GM12878 (cell line): Measurements from ENCODE around the gene GPR155. TPM values are rescaled to one million over a fixed set of nuclear protein-coding genes. Genes with fewer than 3 reads are reported as not detected.

Experiments used
- ATAC-seq: fragments of 200-7000 bp; cut with Tn5 transposase; 3 replicates; pipeline ENCODE4 v1.9.1; 2020; ENCODE audit warnings: mild to moderate bottlenecking, moderate library complexity
- BruUV-seq: library from RNA; stranded (reverse); fragments of 400-500 nt; replicated peaks from 2 replicates; lab custom pipeline; 2021; lab: Mats Ljungman, UMichigan
- CTCF ChIA-PET: fragments of 300-600 bp; sonication (Branson Sonifier 250); formaldehyde crosslinking; extraction: SDS; loops from one replicate; lab custom pipeline; 2021; ENCODE audit warnings: inconsistent platforms; lab: Yijun Ruan, JAX
- POLR2A ChIA-PET: fragments of 350-600 bp; formaldehyde crosslinking; extraction: SDS; loops from one replicate; lab custom pipeline; 2021; ENCODE audit warnings: inconsistent platforms; lab: Charles Lee
- RAD21 ChIA-PET: fragments of 300-600 bp; sonication (Branson Sonifier 250); formaldehyde crosslinking; loops from one replicate; lab custom pipeline; 2023; ENCODE audit warnings: antibody characterized with exemption; ENCODE audit not compliant: unreplicated experiment; lab: Charles Lee
- SMC1A ChIA-PET: fragments of 300-600 bp; sonication (Branson Sonifier 250); formaldehyde crosslinking; loops from one replicate; lab custom pipeline; 2023; ENCODE audit not compliant: unreplicated experiment, uncharacterized antibody; lab: Charles Lee
- DNase-seq: peaks from one replicate; pipeline ENCODE4 v3.0.0-alpha.2; 2011; ENCODE audit warnings: low read depth, low spot score
- FAIRE-seq: peaks from 3 replicates; lab custom pipeline; 2011; peaks lifted over from hg19 to GRCh38; lab: Jason Lieb, UNC
- H2AFZ ChIP-seq: 2 replicates; pipeline ENCODE4 v1.6.0; 2011; ENCODE audit warnings: low read depth, low read length, control low read depth; ENCODE audit not compliant: control insufficient read depth
- H3K27ac ChIP-seq: 2 replicates; pipeline ENCODE4 v1.5.1; 2011; ENCODE audit warnings: control low read depth; ENCODE audit not compliant: control insufficient read depth, insufficient read depth
- H3K27me3 ChIP-seq, 2 experiments: replicated peaks in 1 of 2; 2 replicates each; pipeline versions ENCODE4 v1.6.0 to v1.6.1; 2011; ENCODE audit warnings: low read length in 1 of 2; ENCODE audit not compliant: control insufficient read depth in 2 of 2, insufficient read depth in 2 of 2
- H3K36me3 ChIP-seq, 2 experiments: 2 replicates each; pipeline ENCODE4 v1.5.1; 2011; ENCODE audit warnings: low read length in 1 of 2; ENCODE audit not compliant: control insufficient read depth in 2 of 2, insufficient read depth in 2 of 2
- H3K4me1 ChIP-seq: 2 replicates; pipeline ENCODE4 v1.6.1; 2011; ENCODE audit warnings: mild to moderate bottlenecking, low read length, moderate library complexity, mixed read lengths; ENCODE audit not compliant: control insufficient read depth, insufficient read depth
- H3K4me2 ChIP-seq: 2 replicates; pipeline ENCODE4 v1.6.0; 2011; ENCODE audit warnings: control low read depth; ENCODE audit not compliant: control insufficient read depth, insufficient read depth
- H3K4me3 ChIP-seq: fragments of 200-600 bp; sonication (generic); 2 replicates; pipeline ENCODE4 v1.5.1; 2016
- H3K79me2 ChIP-seq: 2 replicates; pipeline ENCODE4 v1.6.0; 2011; ENCODE audit warnings: low read length; ENCODE audit not compliant: control insufficient read depth, insufficient read depth
- H3K9ac ChIP-seq: 2 replicates; pipeline ENCODE4 v1.8.0; 2011; ENCODE audit warnings: low read length, control low read depth, mixed read lengths; ENCODE audit not compliant: control insufficient read depth, insufficient read depth
- H3K9me3 ChIP-seq: replicated peaks from 3 replicates; pipeline ENCODE4 v1.5.1; 2011; ENCODE audit warnings: mild to moderate bottlenecking, low read length; ENCODE audit not compliant: control insufficient read depth, insufficient read depth
- H4K20me1 ChIP-seq: 2 replicates; pipeline ENCODE4 v1.6.0; 2011; ENCODE audit not compliant: control insufficient read depth, insufficient read depth
- ATF2 ChIP-seq: IDR thresholded peaks from 2 replicates; pipeline ENCODE4 v1.6.1; 2012; ENCODE audit warnings: low read length, inconsistent platforms
- CEBPZ ChIP-seq: fragments of 150-350 bp; IDR thresholded peaks from 2 replicates; pipeline ENCODE4 v1.6.1; 2016; ENCODE audit warnings: low read depth, low read length
- MTA2 ChIP-seq: fragments of 450-650 bp; IDR thresholded peaks from 2 replicates; pipeline ENCODE4 v1.6.1; 2016; ENCODE audit warnings: low read depth, mild to moderate bottlenecking, moderate library complexity
- PML ChIP-seq: IDR thresholded peaks from 2 replicates; pipeline ENCODE4 v1.6.1; 2012; ENCODE audit warnings: low read length, inconsistent platforms
- SMC3 ChIP-seq: IDR thresholded peaks from 2 replicates; pipeline ENCODE4 v1.6.1; 2011; ENCODE audit warnings: low read length, improper control_type of control experiment, borderline replicate concordance
- STAT3 ChIP-seq: IDR thresholded peaks from 2 replicates; pipeline ENCODE4 v1.6.1; 2011; ENCODE audit warnings: low read depth, low read length, improper control_type of control experiment
- USF2 ChIP-seq: IDR thresholded peaks from 2 replicates; pipeline ENCODE4 v1.6.1; 2011; ENCODE audit warnings: low read depth, low read length, improper control_type of control experiment, borderline replicate concordance
- YBX1 ChIP-seq: fragments of 450-650 bp; IDR thresholded peaks from 2 replicates; pipeline ENCODE4 v1.6.1; 2016; ENCODE audit warnings: antibody characterized with exemption
- ZBTB11 ChIP-seq: fragments of 450-650 bp; formaldehyde crosslinking; IDR thresholded peaks from 2 replicates; pipeline ENCODE4 v1.5.0; 2022; ENCODE audit warnings: mild to moderate bottlenecking, missing genetic modification characterization
- ZNF384 ChIP-seq: IDR thresholded peaks from 2 replicates; pipeline ENCODE4 v1.6.1; 2012; ENCODE audit warnings: low read depth, mild to moderate bottlenecking, low read length, improper control_type of control experiment, borderline replicate concordance
- ZNF592 ChIP-seq: fragments of 450-650 bp; IDR thresholded peaks from 2 replicates; pipeline ENCODE4 v1.6.1; 2017; ENCODE audit warnings: mild to moderate bottlenecking, moderate library complexity
- WGBS: methylation state at CpG from one replicate; pipeline ENCODE4 v1.1.6; 2016; ENCODE audit warnings: low lambda C conversion rate; ENCODE audit not compliant: insufficient replicate concordance, insufficient coverage; ENCODE audit errors: missing lambda C conversion rate; 5-methylcytosine and 5-hydroxymethylcytosine counted together
- in situ Hi-C: fragments of 300-500 bp; cut with MboI; formaldehyde crosslinking; loops from 9 replicates; pipeline ENCODE4 v1.14.3; 2018; ENCODE audit warnings: mixed read lengths
- intact Hi-C: fragments of 100-400 bp; cut with micrococcal nuclease; formaldehyde crosslinking; loops from one replicate; pipeline ENCODE4 v1.14.2; 2022; ENCODE audit not compliant: unreplicated experiment
- polyA plus RNA-seq, 11 experiments: library from polyadenylated mRNA; depleted of rRNA in 4 of 11; unstranded in 6 of 11; stranded (reverse) in 5 of 11; fragments of >200 nt; fragmentation: Nextera tagmentation in 4 of 11; fragmentation: Illumina TruSeq in 1 of 11; extraction: Ambion mirVana in 4 of 11; extraction: Trizol in 1 of 11; gene quantifications; 1 replicate in 1 of 11; 2 replicates in 10 of 11; pipeline versions ENCODE4 v1.2.1 to v1.2.3, GENCODE V29; 2011 to 2016; ENCODE audit warnings: inconsistent platforms in 2 of 11, missing spikeins in 2 of 11, low read depth in 1 of 11
- total RNA-seq, 4 experiments: library from RNA; depleted of rRNA in 3 of 4; stranded (reverse); fragments of >200 nt in 3 of 4; fragmentation: Illumina TruSeq in 1 of 4; extraction: Trizol in 1 of 4; gene quantifications; 2 replicates each; pipeline versions ENCODE4 v1.2.1 to v1.2.3, GENCODE V29; 2013 to 2021

The GPR155 gene
- total and polyA plus RNA-seq, 10 of the 15 experiments (the other 5 are each of a cell fraction or from before 2014, with no cell fraction given): 0.53 to 3.0 (median 1.5) TPM

- Histone ChIP-seq H3K4me3 (no peak overlapping the region), H3K27ac (no peak overlapping the region), H3K4me2 (no peak overlapping the region), H2AFZ (no peak overlapping the region), H3K79me2 (peaks cover 24% of the 10 kb centered on the region), H3K4me1 (no peaks in the 10 kb centered on the region), H3K9me3 (peaks cover 2% of the 10 kb centered on the region; the same call in 1 of the 3 replicates), H3K27me3 (no peaks in the 10 kb centered on the region), H4K20me1 (no peaks in the 10 kb centered on the region), H3K36me3 (0 out of 4 replicates have a peak, but pooled peaks cover 0 to 2% of the 10 kb centered on the region in 2 experiments), H3K9ac (no peak overlapping the region)
- RAD21 ChIA-PET: no interaction called here
- in situ Hi-C loops (no loop called here), intact Hi-C loops (no loop called here)
- SMC1A ChIA-PET: no interaction called here
- no TSS peak for BruUV-seq
- POLR2A ChIA-PET: no interaction called here
- CTCF ChIA-PET: no interaction called here
- FAIRE-seq: no peak
- 95% methylated on average over 6 of the region's 6 CpGs for WGBS
- ATAC-seq: no peak
- DNase-seq: no peak
- TF ChIP-seq ZBTB11 (CRISPR knock-in tag): no peak
- TF ChIP-seq USF2: no peak
- TF ChIP-seq ZNF592: no peak
- no peak for TF ChIP-seq ATF2
- TF ChIP-seq MTA2: no peak
- no peak for TF ChIP-seq PML
- TF ChIP-seq CEBPZ: no peak
- no peak for TF ChIP-seq SMC3
- TF ChIP-seq YBX1: no peak
- no peak for TF ChIP-seq ZNF384
- TF ChIP-seq STAT3: no peak
Measured at GRCh38 chr2:174389542-174389941, 97.3 kb downstream of the GPR155 start.
